ENCODE measurements around the gene DMD. TPM values are rescaled to one million over a fixed set of nuclear protein-coding genes. Genes with fewer than 3 reads are reported as not detected.

The DMD gene
- total RNA-seq, 2 donors from 2014 or later = 0.43 to 2.0 TPM

- H3K9me3 Mint-ChIP-seq = no peaks in the 10 kb centered on the region
- H3K27ac Mint-ChIP-seq = no peak overlapping the region
- no peaks in the 10 kb centered on the region for H3K36me3 Mint-ChIP-seq
- no peak for ATAC-seq
- no peak for DNase-seq (ENCODE audit: low spot score in 2 of 2)
Observed at GRCh38 chrX:31178769-31179125, 2032.6 kb downstream of the DMD start.

GRCh38 chrX:31178064-31178768 lies 2033.1 kb downstream of the DMD start:
- peak overlapping the region in 1 of 2 donors; percentile 62 for H3K27ac Mint-ChIP-seq
- no peaks in the 10 kb centered on the region for H3K36me3 Mint-ChIP-seq
- DNase-seq (ENCODE audit: low spot score in 2 of 2) = no peak
- no peaks in the 10 kb centered on the region for H3K9me3 Mint-ChIP-seq
- ATAC-seq = peak in 1 of 2 donors; percentile 91

GRCh38 chrX:31170792-31171191 lies 2040.6 kb downstream of the DMD start:
- no peak for ATAC-seq
- no peaks in the 10 kb centered on the region for H3K9me3 Mint-ChIP-seq
- no peak for DNase-seq (ENCODE audit: low spot score in 2 of 2)
- no peaks in the 10 kb centered on the region for H3K36me3 Mint-ChIP-seq
- no peak overlapping the region for H3K27ac Mint-ChIP-seq

GRCh38 chrX:31168551-31168950 lies 2042.8 kb downstream of the DMD start:
- H3K9me3 Mint-ChIP-seq = peaks cover 4 to 11% of the 10 kb centered on the region in 2 donors
- no peak for DNase-seq (ENCODE audit: low spot score in 2 of 2)
- no peak for ATAC-seq
- no peak overlapping the region for H3K27ac Mint-ChIP-seq
- no peaks in the 10 kb centered on the region for H3K36me3 Mint-ChIP-seq

- H3K36me3 Mint-ChIP-seq = no peaks in the 10 kb centered on the region
- no peak overlapping the region for H3K27ac Mint-ChIP-seq
- no peak for ATAC-seq
- H3K9me3 Mint-ChIP-seq = peaks cover 8 to 19% of the 10 kb centered on the region in 2 donors
- no peak for DNase-seq (ENCODE audit: low spot score in 2 of 2)
Observed at GRCh38 chrX:31166832-31167231, 2044.5 kb downstream of the DMD start.

- no peak for DNase-seq (ENCODE audit: low spot score in 2 of 2)
- ATAC-seq = no peak
- H3K36me3 Mint-ChIP-seq = no peaks in the 10 kb centered on the region
- peaks cover 8 to 19% of the 10 kb centered on the region in 2 donors for H3K9me3 Mint-ChIP-seq
- no peak overlapping the region for H3K27ac Mint-ChIP-seq
Observed at GRCh38 chrX:31166416-31166815, 2044.9 kb downstream of the DMD start.

- ATAC-seq (no peak), DNase-seq (ENCODE audit: low spot score in 2 of 2) (no peak)
- peaks cover 8 to 19% of the 10 kb centered on the region in 2 donors for H3K9me3 Mint-ChIP-seq
- H3K36me3 Mint-ChIP-seq = no peaks in the 10 kb centered on the region
- H3K27ac Mint-ChIP-seq = no peak overlapping the region
Observed at GRCh38 chrX:31165241-31166035, 2045.9 kb downstream of the DMD start.

GRCh38 chrX:31154946-31155345 lies 2056.4 kb downstream of the DMD start:
- DNase-seq (ENCODE audit: low spot score in 2 of 2) = no peak
- H3K27ac Mint-ChIP-seq = no peak overlapping the region
- H3K9me3 Mint-ChIP-seq = no peaks in the 10 kb centered on the region
- no peak for ATAC-seq
- no peaks in the 10 kb centered on the region for H3K36me3 Mint-ChIP-seq

GRCh38 chrX:31153475-31154047 lies 2057.8 kb downstream of the DMD start:
- DNase-seq (ENCODE audit: low spot score in 2 of 2) = no peak
- Mint-ChIP-seq H3K27ac (no peak overlapping the region), H3K36me3 (no peaks in the 10 kb centered on the region), H3K9me3 (no peaks in the 10 kb centered on the region)
- no peak for ATAC-seq

GRCh38 chrX:31147175-31147574 lies 2064.2 kb downstream of the DMD start:
- no peak for DNase-seq (ENCODE audit: low spot score in 2 of 2)
- Mint-ChIP-seq H3K27ac (no peak overlapping the region), H3K9me3 (no peaks in the 10 kb centered on the region), H3K36me3 (no peaks in the 10 kb centered on the region)
- no peak for ATAC-seq

- Mint-ChIP-seq H3K36me3 (peaks cover 0 to 12% of the 10 kb centered on the region in 2 donors), H3K9me3 (no peaks in the 10 kb centered on the region), H3K27ac (no peak overlapping the region)
- DNase-seq (ENCODE audit: low spot score in 2 of 2) (no peak), ATAC-seq (no peak)
Observed at GRCh38 chrX:31139961-31140360, 2071.4 kb downstream of the DMD start.

- Mint-ChIP-seq H3K36me3 (peaks cover 0 to 12% of the 10 kb centered on the region in 2 donors), H3K9me3 (no peaks in the 10 kb centered on the region)
Observed at GRCh38 chrX:31138124-31138523, 2073.2 kb downstream of the DMD start.

GRCh38 chrX:31136144-31136611 lies 2075.2 kb downstream of the DMD start:
- Mint-ChIP-seq H3K36me3 (peaks cover 0 to 12% of the 10 kb centered on the region in 2 donors), H3K27ac (no peak overlapping the region), H3K9me3 (no peaks in the 10 kb centered on the region)
- DNase-seq (ENCODE audit: low spot score in 2 of 2) (no peak), ATAC-seq (peak in 1 of 2 donors; percentile 62)

More at GRCh38 chrX:31138124-31138523, 2073.2 kb downstream of the DMD start:
- H3K27ac Mint-ChIP-seq = no peak overlapping the region
- DNase-seq (ENCODE audit: low spot score in 2 of 2) = no peak
- ATAC-seq = no peak

- no peak for ATAC-seq
- DNase-seq (ENCODE audit: low spot score in 2 of 2) = no peak
- Mint-ChIP-seq H3K36me3 (peaks cover 0 to 4% of the 10 kb centered on the region in 2 donors), H3K9me3 (no peaks in the 10 kb centered on the region), H3K27ac (no peak overlapping the region)
Observed at GRCh38 chrX:31132821-31133241, 2078.5 kb downstream of the DMD start.

- Mint-ChIP-seq H3K36me3 (no peaks in the 10 kb centered on the region), H3K9me3 (peaks cover 0 to 4% of the 10 kb centered on the region in 2 donors), H3K27ac (no peak overlapping the region)
- ATAC-seq = no peak
- DNase-seq (ENCODE audit: low spot score in 2 of 2) = no peak
Observed at GRCh38 chrX:31130457-31131220, 2080.7 kb downstream of the DMD start.

GRCh38 chrX:31128855-31129254 lies 2082.5 kb downstream of the DMD start:
- Mint-ChIP-seq H3K36me3 (no peaks in the 10 kb centered on the region), H3K27ac (no peak overlapping the region), H3K9me3 (peaks cover 0 to 4% of the 10 kb centered on the region in 2 donors)
- ATAC-seq (no peak), DNase-seq (ENCODE audit: low spot score in 2 of 2) (no peak)

- Mint-ChIP-seq H3K27ac (no peak overlapping the region), H3K36me3 (no peaks in the 10 kb centered on the region), H3K9me3 (peaks cover 0 to 4% of the 10 kb centered on the region in 2 donors)
- ATAC-seq (no peak), DNase-seq (ENCODE audit: low spot score in 2 of 2) (no peak)
Observed at GRCh38 chrX:31127716-31128115, 2083.6 kb downstream of the DMD start.
